ENCODE data around the gene TRAPPC10. TPM values are rescaled to one million over a fixed set of nuclear protein-coding genes. Genes with fewer than 3 reads are reported as not detected.
"Not testable (repeated sequence)": the region's sequence is repeated elsewhere in the genome, so short reads cannot be mapped to it uniquely, and the experiment has no call there.

Gene TRAPPC10
- total RNA-seq, 2 experiments from 2014 or later = 50.5 to 52.9 TPM

DNA sequence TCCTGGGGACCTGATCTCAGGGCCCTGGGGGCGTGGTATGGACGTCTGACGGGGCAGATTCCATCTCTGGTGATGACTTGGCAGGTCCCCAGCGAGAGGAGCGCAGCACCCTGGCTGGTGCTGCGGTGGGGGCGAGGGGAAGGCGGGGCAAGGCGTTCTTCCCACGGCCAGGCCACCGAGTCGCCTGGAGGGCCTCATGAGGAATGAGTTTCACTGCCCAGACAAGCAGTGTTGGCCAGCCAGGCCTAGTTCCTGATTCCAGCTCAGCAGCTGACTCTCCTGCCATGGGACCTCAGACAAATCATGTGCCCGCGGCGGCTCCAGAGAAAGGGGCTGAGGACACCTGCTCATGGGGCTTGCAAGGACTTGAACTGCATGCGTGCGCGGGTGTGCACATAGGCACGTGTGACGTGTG is 142.7 kb downstream of the TRAPPC10 start:
- CTCF ChIA-PET, POLR2A ChIA-PET: not testable (repeated sequence)

DNA sequence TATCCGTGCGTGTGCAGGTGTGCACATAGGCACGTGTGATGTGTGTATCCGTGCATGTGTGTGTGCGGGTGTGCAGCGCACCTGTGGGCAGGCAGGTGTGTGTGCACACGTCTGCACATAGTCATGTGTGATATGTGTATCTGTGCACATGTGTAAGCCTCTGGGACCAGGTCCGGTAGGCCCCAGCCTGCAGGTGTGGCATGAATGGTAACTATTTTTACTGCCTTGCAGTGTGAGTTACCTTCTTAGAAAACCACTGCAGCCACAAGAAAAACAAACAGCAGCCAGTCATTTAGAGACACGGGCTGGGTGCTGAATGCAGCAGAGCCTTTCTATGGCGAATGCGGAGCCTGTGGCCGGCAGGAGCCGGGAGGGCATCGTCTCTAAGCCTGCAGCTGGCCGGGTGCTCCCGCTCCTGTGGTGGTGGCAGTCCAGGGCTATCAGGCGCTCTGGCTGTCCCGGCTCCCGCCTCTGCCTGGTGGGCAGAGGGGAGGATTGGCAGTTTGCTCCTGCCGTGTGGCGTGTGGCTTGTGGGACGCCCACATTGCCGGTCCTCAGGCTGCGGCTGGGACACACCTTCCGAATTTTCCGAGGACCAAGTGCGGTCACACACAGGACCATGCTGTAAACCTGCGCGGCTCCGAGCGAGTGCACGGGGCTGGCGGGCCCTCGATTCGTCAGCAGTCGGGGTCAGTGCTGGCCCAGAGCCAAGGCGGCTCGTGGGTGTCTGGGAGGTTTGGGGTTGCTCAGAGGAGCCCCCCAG is 143.3 kb downstream of the TRAPPC10 start:
- CTCF ChIA-PET, POLR2A ChIA-PET: not testable (repeated sequence)

DNA sequence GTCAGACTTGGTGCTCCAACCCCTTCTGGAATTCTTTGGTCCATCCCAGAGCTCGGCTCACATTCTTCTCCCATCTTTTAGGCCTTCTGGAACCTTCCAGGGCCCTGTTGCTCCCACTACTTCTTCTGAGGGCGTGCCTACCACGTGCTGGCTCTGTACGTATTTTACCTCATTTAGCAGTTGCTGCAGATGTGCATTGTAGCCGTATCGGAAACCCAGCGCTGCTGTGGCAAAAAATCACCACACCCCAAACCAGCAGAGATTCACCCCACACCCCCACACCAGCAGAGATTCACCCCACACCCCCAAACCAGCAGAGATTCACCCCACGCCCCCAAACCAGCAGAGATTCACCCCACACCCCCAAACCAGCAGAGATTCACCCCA is 143.9 kb downstream of the TRAPPC10 start:
- CTCF ChIA-PET, POLR2A ChIA-PET: not testable (repeated sequence)

Other genes with a start within 250 kb of the TRAPPC10 start
- 10 to 100 TPM; 44.0 to 44.1 TPM for gene CSTB, start 236.0 kb upstream of the TRAPPC10 start, total RNA-seq
- gene RRP1, start 222.7 kb upstream of the TRAPPC10 start, total RNA-seq = 10 to 100 TPM; 88.7 to 92.9 TPM
- 10 to 100 TPM; 66.7 to 69.0 TPM for gene AGPAT3, start 147.1 kb upstream of the TRAPPC10 start, total RNA-seq
- gene PWP2, start 95.1 kb downstream of the TRAPPC10 start, total RNA-seq = 10 to 100 TPM; 15.4 to 18.4 TPM
- 10 to 100 TPM; 10.5 to 11.8 TPM for gene GATD3, start 121.4 kb downstream of the TRAPPC10 start, total RNA-seq
- gene ICOSLG, start 228.6 kb downstream of the TRAPPC10 start, total RNA-seq = 1 to 10 TPM; 1.2 to 1.4 TPM
- not detected for gene DNMT3L, start 249.6 kb downstream of the TRAPPC10 start, total RNA-seq

Measured in activated CD8-positive, alpha-beta memory T cell treated with anti-CD3 and anti-CD28 coated beads for 36 hours (primary cell).